Liver (tissue), 9 donors: ENCODE data around the gene CUBN. TPM values are rescaled to one million over a fixed set of nuclear protein-coding genes. Genes with fewer than 3 reads are reported as not detected.

Source experiments
- DNase-seq: peaks from one replicate; pipeline ENCODE4 v3.0.0-alpha.2; 2017; ENCODE audit warnings: low spot score
- H3K27ac ChIP-seq, 2 donors: one replicate each; pipeline ENCODE4 v1.7.0; 2013; ENCODE audit warnings: inconsistent platforms in 2 of 2, low read length in 2 of 2, control low read depth in 1 of 2, low read depth in 1 of 2, mild to moderate bottlenecking in 1 of 2
- H3K27me3 ChIP-seq, 4 donors: one replicate each; pipeline versions ENCODE4 v1.6.1 to v1.7.0; 2013; ENCODE audit warnings: low read length in 3 of 4, inconsistent platforms in 1 of 4, mild to moderate bottlenecking in 1 of 4, moderate library complexity in 1 of 4; ENCODE audit not compliant: control insufficient read depth in 4 of 4, insufficient read depth in 4 of 4
- H3K36me3 ChIP-seq, 4 donors: one replicate each; pipeline versions ENCODE4 v1.6.1 to v1.7.0; 2013; ENCODE audit warnings: low read length in 3 of 4, mild to moderate bottlenecking in 3 of 4, low read depth in 1 of 4, moderate library complexity in 1 of 4; ENCODE audit not compliant: control insufficient read depth in 4 of 4, insufficient read depth in 3 of 4
- H3K4me1 ChIP-seq, 4 donors: one replicate each; pipeline versions ENCODE4 v1.6.1 to v1.7.0; 2013; ENCODE audit warnings: low read length in 3 of 4, mild to moderate bottlenecking in 3 of 4, moderate library complexity in 1 of 4; ENCODE audit not compliant: control insufficient read depth in 4 of 4, insufficient read depth in 4 of 4
- H3K4me3 ChIP-seq, 3 donors: one replicate each; pipeline versions ENCODE4 v1.6.1 to v1.7.0; 2013; ENCODE audit warnings: low read length in 3 of 3, control low read depth in 1 of 3, low read depth in 1 of 3, mild to moderate bottlenecking in 1 of 3
- H3K9ac ChIP-seq, 2 donors: one replicate each; pipeline ENCODE4 v1.7.0; 2013; ENCODE audit warnings: low read length in 2 of 2, mild to moderate bottlenecking in 2 of 2, moderate library complexity in 2 of 2, control low read depth in 1 of 2, low read depth in 1 of 2
- H3K9me3 ChIP-seq, 4 donors: one replicate each; pipeline versions ENCODE4 v1.6.1 to v1.7.0; 2013; ENCODE audit warnings: low read length in 3 of 4; ENCODE audit not compliant: control insufficient read depth in 4 of 4
- EGR1 ChIP-seq, 2 donors: IDR thresholded peaks; 2 replicates each; pipeline ENCODE4 v1.6.1; 2016 to 2018; ENCODE audit warnings: antibody characterized with exemption in 2 of 2, low read depth in 2 of 2
- FOXA1 ChIP-seq: IDR thresholded peaks from 2 replicates; pipeline ENCODE4 v1.6.1; 2016; ENCODE audit warnings: antibody characterized with exemption
- FOXA2 ChIP-seq: IDR thresholded peaks from 2 replicates; pipeline ENCODE4 v1.6.1; 2016; ENCODE audit warnings: antibody characterized with exemption
- GABPA ChIP-seq, 2 donors: IDR thresholded peaks in 1 of 2; conservative IDR thresholded peaks in 1 of 2; 2 replicates each; pipeline ENCODE4 v1.6.1; 2016; ENCODE audit warnings: antibody characterized with exemption in 2 of 2, mild to moderate bottlenecking in 1 of 2, moderate library complexity in 1 of 2
- HNF4G ChIP-seq: IDR thresholded peaks from 2 replicates; pipeline ENCODE4 v1.6.1; 2016; ENCODE audit warnings: antibody characterized with exemption
- JUND ChIP-seq, 2 donors: IDR thresholded peaks; 2 replicates each; pipeline ENCODE4 v1.6.1; 2016; ENCODE audit warnings: antibody characterized with exemption in 2 of 2
- NR2F2 ChIP-seq: IDR thresholded peaks from 2 replicates; pipeline ENCODE4 v1.6.1; 2016; ENCODE audit warnings: antibody characterized with exemption
- RAD21 ChIP-seq, 2 donors: IDR thresholded peaks; 2 replicates each; pipeline ENCODE4 v1.6.1; 2016; ENCODE audit warnings: antibody characterized with exemption in 2 of 2, mild to moderate bottlenecking in 2 of 2
- RXRA ChIP-seq, 2 donors: IDR thresholded peaks; 2 replicates each; pipeline ENCODE4 v1.6.1; 2017 to 2018; ENCODE audit warnings: antibody characterized with exemption in 2 of 2, mild to moderate bottlenecking in 1 of 2
- SP1 ChIP-seq: IDR thresholded peaks from 2 replicates; pipeline ENCODE4 v1.6.1; 2018; ENCODE audit warnings: antibody characterized with exemption, mild to moderate bottlenecking
- TAF1 ChIP-seq: conservative IDR thresholded peaks from 2 replicates; pipeline ENCODE4 v1.6.1; 2016; ENCODE audit warnings: antibody characterized with exemption, mild to moderate bottlenecking
- YY1 ChIP-seq: IDR thresholded peaks from 2 replicates; pipeline ENCODE4 v1.6.1; 2016; ENCODE audit warnings: antibody characterized with exemption, mild to moderate bottlenecking
- ZBTB33 ChIP-seq: IDR thresholded peaks from 2 replicates; pipeline ENCODE4 v1.6.1; 2016; ENCODE audit warnings: antibody characterized with exemption
- WGBS: extraction: QIAGEN DNeasy Blood & Tissue Kit; methylation state at CpG from one replicate; pipeline ENCODE4 v1.1.7; 2013; 5-methylcytosine and 5-hydroxymethylcytosine counted together
- polyA plus RNA-seq, 2 donors: library from polyadenylated mRNA; stranded (reverse) in 1 of 2; unstranded in 1 of 2; fragments of 200-250 nt in 1 of 2; fragments of >200 nt in 1 of 2; fragmentation: Nextera tagmentation in 1 of 2; extraction: Ambion mirVana in 1 of 2; gene quantifications; one replicate each; pipeline versions ENCODE4 v1.2.1 to v1.2.3, GENCODE V29; 2013 to 2015
- total RNA-seq, 2 donors: library from RNA; depleted of rRNA; stranded (reverse); fragments of >200 nt; gene quantifications; one replicate each; pipeline ENCODE4 v1.2.3, GENCODE V29; 2014
- TF ChIP-seq, protein P1 (sequence below): fragments of 150-350 bp; IDR thresholded peaks from 2 replicates; pipeline ENCODE4 v1.5.1; 2017; ENCODE audit warnings: improper control_type of control experiment, low read depth, low read length; ENCODE audit not compliant: missing input control
- TF ChIP-seq, protein P2 (sequence below): IDR thresholded peaks from 2 replicates; pipeline ENCODE4 v1.6.1; 2016; ENCODE audit warnings: antibody characterized with exemption
- donor health status: healthy.
- donor health status: healthy.
- donor health status: healthy.
- donor health status: healthy.
- donor health status: healthy.

CUBN gene
- total and polyA plus RNA-seq, 4 donors: 0.01 to 0.67 (median 0.30) TPM

DNA sequence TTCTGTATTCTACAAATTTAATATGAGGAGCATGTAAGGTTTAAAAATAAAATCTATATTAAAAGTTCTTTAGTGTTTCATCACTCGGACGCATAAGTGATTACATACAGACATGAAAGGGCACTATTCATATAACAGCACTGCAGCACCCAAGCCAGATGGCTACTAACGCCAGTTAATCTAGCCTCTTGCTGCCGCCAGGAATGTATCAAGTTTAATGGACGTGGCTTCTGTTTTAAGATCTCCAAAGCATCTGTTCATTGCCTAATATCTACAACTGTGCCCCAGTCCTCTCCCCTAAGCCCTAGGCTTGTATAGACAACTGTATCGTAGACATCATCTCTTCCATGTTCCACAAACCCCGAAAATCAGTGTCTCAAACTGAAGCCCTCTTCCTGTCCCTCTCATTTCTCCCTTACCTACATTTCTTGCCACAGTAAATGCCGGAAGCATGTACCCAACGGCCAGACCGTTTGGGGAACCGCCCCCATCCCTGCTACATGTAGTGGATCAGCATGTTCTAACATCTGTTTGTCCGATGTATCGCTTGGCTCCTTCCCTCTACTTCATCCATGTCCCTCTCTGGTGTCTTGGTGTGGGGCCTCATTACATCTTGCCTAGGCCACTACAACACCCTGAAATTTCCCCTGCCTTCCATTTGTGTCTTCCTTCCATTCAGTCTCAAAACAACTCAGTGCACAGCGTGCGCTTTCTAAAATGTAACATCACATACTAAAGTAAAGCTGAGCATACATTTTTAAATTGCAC is 164.9 kb downstream of the CUBN start:
- Histone ChIP-seq H3K36me3 (no peaks in the 10 kb centered on the region), H3K9me3 (no peaks in the 10 kb centered on the region), H3K4me3 (no peak overlapping the region), H3K4me1 (no peaks in the 10 kb centered on the region), H3K27me3 (no peaks in the 10 kb centered on the region), H3K27ac (no peak overlapping the region), H3K9ac (no peak overlapping the region)
- no peak for TF ChIP-seq JUND (IDR thresholded peaks at IDR 0.05)
- TF ChIP-seq, protein P1, sequence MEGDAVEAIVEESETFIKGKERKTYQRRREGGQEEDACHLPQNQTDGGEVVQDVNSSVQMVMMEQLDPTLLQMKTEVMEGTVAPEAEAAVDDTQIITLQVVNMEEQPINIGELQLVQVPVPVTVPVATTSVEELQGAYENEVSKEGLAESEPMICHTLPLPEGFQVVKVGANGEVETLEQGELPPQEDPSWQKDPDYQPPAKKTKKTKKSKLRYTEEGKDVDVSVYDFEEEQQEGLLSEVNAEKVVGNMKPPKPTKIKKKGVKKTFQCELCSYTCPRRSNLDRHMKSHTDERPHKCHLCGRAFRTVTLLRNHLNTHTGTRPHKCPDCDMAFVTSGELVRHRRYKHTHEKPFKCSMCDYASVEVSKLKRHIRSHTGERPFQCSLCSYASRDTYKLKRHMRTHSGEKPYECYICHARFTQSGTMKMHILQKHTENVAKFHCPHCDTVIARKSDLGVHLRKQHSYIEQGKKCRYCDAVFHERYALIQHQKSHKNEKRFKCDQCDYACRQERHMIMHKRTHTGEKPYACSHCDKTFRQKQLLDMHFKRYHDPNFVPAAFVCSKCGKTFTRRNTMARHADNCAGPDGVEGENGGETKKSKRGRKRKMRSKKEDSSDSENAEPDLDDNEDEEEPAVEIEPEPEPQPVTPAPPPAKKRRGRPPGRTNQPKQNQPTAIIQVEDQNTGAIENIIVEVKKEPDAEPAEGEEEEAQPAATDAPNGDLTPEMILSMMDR: no peak
- no peak for TF ChIP-seq HNF4G
- TF ChIP-seq YY1: no peak
- no peak for TF ChIP-seq NR2F2
- no peak for TF ChIP-seq GABPA (IDR thresholded peaks at IDR 0.05 in 1 of 2, conservative IDR thresholded peaks at IDR 0.05 in 1 of 2)
- no peak for TF ChIP-seq FOXA1
- WGBS: 84% methylated on average over 15 of the region's 15 CpGs
- DNase-seq: no peak

- H3K4me1 ChIP-seq: no peaks in the 10 kb centered on the region
- H3K27me3 ChIP-seq: no peaks in the 10 kb centered on the region
- TF ChIP-seq FOXA2 (no peak), NR2F2 (no peak), TAF1 (no peak), YY1 (no peak), RXRA (IDR thresholded peaks at IDR 0.05) (no peak), EGR1 (IDR thresholded peaks at IDR 0.05; ENCODE audit: low read depth in 2 of 2) (no peak), RAD21 (IDR thresholded peaks at IDR 0.05) (no peak)
- TF ChIP-seq, protein P1: no peak
- TF ChIP-seq, protein P2, sequence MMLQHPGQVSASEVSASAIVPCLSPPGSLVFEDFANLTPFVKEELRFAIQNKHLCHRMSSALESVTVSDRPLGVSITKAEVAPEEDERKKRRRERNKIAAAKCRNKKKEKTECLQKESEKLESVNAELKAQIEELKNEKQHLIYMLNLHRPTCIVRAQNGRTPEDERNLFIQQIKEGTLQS: no peak
- 91% methylated on average over 4 of the region's 4 CpGs for WGBS
- H3K9ac ChIP-seq: no peak overlapping the region
- H3K9me3 ChIP-seq: no peaks in the 10 kb centered on the region
- no peaks in the 10 kb centered on the region for H3K36me3 ChIP-seq
- H3K27ac ChIP-seq: no peak overlapping the region
- no peak for DNase-seq
- no peak overlapping the region for H3K4me3 ChIP-seq
Measured at GRCh38 chr10:16960551-16960950, 169.1 kb downstream of the CUBN start.

DNA sequence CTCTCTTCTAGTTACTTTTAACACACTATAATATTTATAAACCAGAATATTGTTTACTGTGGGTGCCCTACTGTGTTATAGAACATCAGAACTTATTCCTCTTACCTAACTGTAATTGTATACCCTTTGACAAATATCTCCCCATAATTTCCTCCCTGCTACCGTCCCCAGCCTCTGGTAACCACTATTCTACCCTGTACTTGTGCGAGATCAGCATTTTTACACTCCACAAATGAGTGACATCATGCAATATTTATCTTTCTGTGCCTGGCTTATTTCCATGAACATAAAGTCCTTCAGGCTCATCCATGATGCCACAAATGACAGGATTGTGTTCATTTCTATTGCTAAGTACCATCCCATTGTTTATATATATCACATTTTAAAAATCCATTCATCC is 172.6 kb downstream of the CUBN start:
- H3K36me3 ChIP-seq: no peaks in the 10 kb centered on the region
- no peaks in the 10 kb centered on the region for H3K27me3 ChIP-seq
- WGBS: 59% methylated on average over 2 of the region's 2 CpGs
- no peak overlapping the region for H3K4me3 ChIP-seq
- no peak overlapping the region for H3K9ac ChIP-seq
- no peak for DNase-seq
- peaks cover 0 to 5% (median 0%) of the 10 kb centered on the region in 4 donors for H3K4me1 ChIP-seq
- TF ChIP-seq GABPA (IDR thresholded peaks at IDR 0.05 in 1 of 2, conservative IDR thresholded peaks at IDR 0.05 in 1 of 2): no peak
- no peak for TF ChIP-seq SP1
- TF ChIP-seq YY1: no peak
- no peak for TF ChIP-seq ZBTB33
- TF ChIP-seq RAD21 (IDR thresholded peaks at IDR 0.05): no peak
- TF ChIP-seq TAF1: no peak
- H3K27ac ChIP-seq: no peak overlapping the region
- no peaks in the 10 kb centered on the region for H3K9me3 ChIP-seq
